Measurements from ENCODE around the gene MS4A10. TPM values are rescaled to one million over a fixed set of nuclear protein-coding genes. Genes with fewer than 3 reads are reported as not detected.
"Not testable (repeated sequence)": the region's sequence is repeated elsewhere in the genome, so short reads cannot be mapped to it uniquely, and the experiment has no call there.

The MS4A10 gene
- total and polyA plus RNA-seq, 4 donors: 5.5 TPM; not detected in 3

DNA sequence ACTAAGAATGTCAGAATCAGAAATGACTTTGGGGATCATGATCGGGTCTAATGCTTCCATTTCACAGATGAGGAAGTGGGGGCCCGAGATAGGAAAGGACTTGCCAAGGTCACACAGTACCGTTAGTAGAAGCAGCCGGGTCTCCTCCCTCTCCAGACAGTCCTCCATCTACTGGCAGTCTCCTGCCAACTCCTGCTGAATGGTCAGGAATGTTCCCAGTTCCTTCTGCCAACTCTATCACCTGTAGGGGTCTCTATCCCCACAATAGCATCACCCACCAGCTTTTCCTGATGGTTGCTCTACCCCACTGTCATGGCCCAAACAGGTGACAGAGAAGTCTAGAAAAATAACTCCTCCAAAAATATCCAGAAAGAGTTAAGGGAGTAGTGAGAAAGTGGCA lies 32.9 kb downstream of the MS4A10 start:
- 60 to 70% methylated on average over 4 of the region's 4 CpGs for WGBS, 2 donors
- Histone ChIP-seq H3K36me3 (ENCODE audit: control insufficient read depth in 1 of 2, insufficient read depth in 2 of 2, low read length in 1 of 2) (no peaks in the 10 kb centered on the region), H3K9me3 (ENCODE audit: control insufficient read depth, low read length) (peaks cover 7% of the 10 kb centered on the region), H3K27me3 (ENCODE audit: control insufficient read depth in 1 of 2, insufficient read depth in 2 of 2, low read length in 1 of 2) (no peaks in the 10 kb centered on the region), H3K27ac (ENCODE audit: low read depth in 1 of 2, low read length in 2 of 2) (no peak overlapping the region), H3K4me3 (ENCODE audit: low read length in 2 of 2) (no peak overlapping the region), H3K4me1 (ENCODE audit: control insufficient read depth in 1 of 2, insufficient read depth in 2 of 2, low read length in 2 of 2) (no peaks in the 10 kb centered on the region)
- DNase-seq (no peak), ATAC-seq (ENCODE audit: low FRiP score) (no peak)
- intact Hi-C loops (cut with DNase I): no loop called here

DNA sequence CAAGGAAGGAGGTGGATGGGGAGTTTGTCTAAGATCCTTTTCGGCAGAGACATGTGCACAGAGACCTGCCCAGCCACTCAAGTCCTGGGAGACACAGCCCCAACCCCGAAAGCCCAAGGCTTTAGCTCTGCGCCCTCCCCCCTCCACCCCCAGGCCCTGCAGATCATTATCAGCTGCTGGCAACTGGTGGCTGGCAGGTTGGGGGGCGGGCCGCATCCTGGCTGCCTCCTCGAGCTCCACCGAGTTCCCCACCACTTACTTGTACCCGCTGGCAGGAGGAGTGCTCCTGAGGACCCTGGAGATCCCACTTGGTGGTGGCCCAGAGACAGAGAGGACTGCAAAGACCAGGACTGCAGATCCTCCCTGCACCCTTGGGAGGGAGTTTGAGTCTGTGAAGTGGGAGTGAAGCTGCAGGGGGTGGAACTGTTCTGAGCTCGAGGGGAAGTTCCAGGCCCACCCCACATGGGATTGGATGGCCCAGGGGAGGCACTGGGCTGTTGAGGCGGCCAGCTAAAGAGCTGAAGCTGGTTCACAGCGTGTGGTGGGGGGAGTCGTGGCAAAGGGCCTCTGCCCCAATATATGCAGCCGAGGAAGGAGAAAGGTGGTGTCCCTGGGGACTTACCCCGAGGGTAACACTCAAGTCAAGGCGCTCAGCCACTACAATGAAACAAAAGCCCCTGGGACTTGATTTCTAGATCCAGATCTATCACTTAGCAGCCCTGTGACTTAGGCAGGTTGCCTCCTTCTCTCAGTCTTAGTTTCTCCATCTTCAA lies 36.9 kb downstream of the MS4A10 start:
- WGBS, 2 donors: 47 to 48% methylated on average over 15 of the region's 15 CpGs
- intact Hi-C loops (cut with DNase I): no loop called here
- Histone ChIP-seq H3K9me3 (ENCODE audit: control insufficient read depth, low read length) (peaks cover 3% of the 10 kb centered on the region), H3K4me3 (ENCODE audit: low read length in 2 of 2) (no peak overlapping the region), H3K27me3 (ENCODE audit: control insufficient read depth in 1 of 2, insufficient read depth in 2 of 2, low read length in 1 of 2) (no peaks in the 10 kb centered on the region), H3K4me1 (ENCODE audit: control insufficient read depth in 1 of 2, insufficient read depth in 2 of 2, low read length in 2 of 2) (no peaks in the 10 kb centered on the region), H3K36me3 (ENCODE audit: control insufficient read depth in 1 of 2, insufficient read depth in 2 of 2, low read length in 1 of 2) (no peaks in the 10 kb centered on the region), H3K27ac (ENCODE audit: low read depth in 1 of 2, low read length in 2 of 2) (no peak overlapping the region)
- DNase-seq (no peak), ATAC-seq (ENCODE audit: low FRiP score) (no peak)

DNA sequence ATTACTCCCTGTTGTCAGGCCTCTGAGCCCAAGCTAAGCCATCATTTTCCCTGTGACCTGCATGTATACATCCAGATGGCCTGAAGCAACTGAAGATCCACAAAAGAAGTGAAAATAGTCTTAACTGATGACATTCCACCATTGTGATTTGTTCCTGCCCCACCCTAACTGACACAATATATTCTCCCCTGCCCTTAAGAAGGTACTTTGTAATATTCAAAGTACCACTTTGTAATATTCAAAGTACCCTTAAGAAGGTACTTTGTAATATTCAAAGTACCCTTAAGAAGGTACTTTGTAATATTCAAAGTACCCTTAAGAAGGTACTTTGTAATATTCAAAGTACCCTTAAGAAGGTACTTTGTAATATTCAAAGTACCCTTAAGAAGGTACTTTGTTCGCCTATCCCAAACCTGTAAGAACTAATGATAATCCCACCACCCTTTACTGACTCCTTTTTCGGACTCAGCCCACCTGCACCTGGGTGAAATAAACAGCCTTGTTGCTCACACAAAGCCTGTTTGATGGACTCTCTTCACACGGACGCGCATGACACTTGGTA lies 38.7 kb downstream of the MS4A10 start:
- not testable (repeated sequence) for H3K4me1 ChIP-seq (ENCODE audit: control insufficient read depth in 1 of 2, insufficient read depth in 2 of 2, low read length in 2 of 2)

DNA sequence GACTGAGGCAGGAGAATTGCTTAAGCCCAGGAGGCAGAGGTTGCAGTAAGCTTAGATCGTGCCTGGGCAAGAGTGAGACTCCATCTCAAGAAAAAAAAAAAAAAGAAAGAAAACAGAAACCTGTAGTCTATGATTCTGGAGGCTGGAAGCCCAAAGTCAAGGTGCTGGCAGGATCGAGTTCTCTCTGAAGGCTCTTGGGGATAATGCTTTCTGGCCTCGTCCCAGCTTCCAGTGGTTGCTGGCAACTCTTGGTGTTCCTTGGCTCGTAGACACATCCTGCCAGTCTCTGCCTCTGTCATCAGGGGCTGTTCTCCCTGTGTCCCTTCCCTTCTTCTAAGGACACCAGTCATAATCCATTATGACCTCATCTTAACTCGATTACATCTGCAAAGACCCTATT lies 40.0 kb downstream of the MS4A10 start:
- WGBS, 2 donors: 74 to 76% methylated on average over 5 of the region's 5 CpGs
- no peaks in the 10 kb centered on the region for H3K36me3 ChIP-seq (ENCODE audit: control insufficient read depth in 1 of 2, insufficient read depth in 2 of 2, low read length in 1 of 2)
- ATAC-seq (ENCODE audit: low FRiP score) (no peak), DNase-seq (no peak)
- H3K4me3 ChIP-seq (ENCODE audit: low read length in 2 of 2): no peak overlapping the region
- no peaks in the 10 kb centered on the region for H3K4me1 ChIP-seq (ENCODE audit: control insufficient read depth in 1 of 2, insufficient read depth in 2 of 2, low read length in 2 of 2)
- H3K9me3 ChIP-seq (ENCODE audit: control insufficient read depth, low read length): no peaks in the 10 kb centered on the region
- H3K27me3 ChIP-seq (ENCODE audit: control insufficient read depth in 1 of 2, insufficient read depth in 2 of 2, low read length in 1 of 2): no peaks in the 10 kb centered on the region
- intact Hi-C loops (cut with DNase I): no loop called here
- no peak overlapping the region for H3K27ac ChIP-seq (ENCODE audit: low read depth in 1 of 2, low read length in 2 of 2)

More for the DNA sequence above, 38.7 kb downstream of the MS4A10 start:
- H3K9me3 ChIP-seq (ENCODE audit: control insufficient read depth, low read length); intact Hi-C loops (cut with DNase I); H3K27me3 ChIP-seq (ENCODE audit: control insufficient read depth in 1 of 2, insufficient read depth in 2 of 2, low read length in 1 of 2); H3K27ac ChIP-seq (ENCODE audit: low read depth in 1 of 2, low read length in 2 of 2); H3K4me3 ChIP-seq (ENCODE audit: low read length in 2 of 2); DNase-seq; H3K36me3 ChIP-seq (ENCODE audit: control insufficient read depth in 1 of 2, insufficient read depth in 2 of 2, low read length in 1 of 2); ATAC-seq (ENCODE audit: low FRiP score): not testable (repeated sequence)
- 95% methylated on average over 5 of the region's 5 CpGs for WGBS, 2 donors

DNA sequence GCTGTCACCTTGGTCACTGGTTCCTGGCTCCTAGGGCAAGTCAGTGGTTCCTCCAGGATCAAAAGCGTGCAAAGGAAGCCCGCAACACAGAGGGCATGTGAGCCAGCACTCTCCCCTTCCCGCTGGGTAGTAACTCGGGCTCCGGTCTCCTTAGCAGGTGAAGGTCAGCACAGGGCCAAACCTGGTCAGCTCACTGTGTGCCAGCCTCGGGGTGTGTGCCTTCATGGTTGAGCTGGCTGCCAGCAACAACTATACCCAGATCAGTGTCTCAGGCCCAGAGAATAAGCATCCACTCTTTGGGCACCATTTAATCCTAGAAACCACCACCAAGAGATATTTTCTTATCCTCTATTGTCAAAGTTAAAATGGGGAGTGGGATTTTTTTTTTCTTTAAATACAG lies 40.7 kb downstream of the MS4A10 start:
- ATAC-seq (ENCODE audit: low FRiP score) (no peak), DNase-seq (no peak)
- Histone ChIP-seq H3K36me3 (ENCODE audit: control insufficient read depth in 1 of 2, insufficient read depth in 2 of 2, low read length in 1 of 2) (no peaks in the 10 kb centered on the region), H3K4me1 (ENCODE audit: control insufficient read depth in 1 of 2, insufficient read depth in 2 of 2, low read length in 2 of 2) (no peaks in the 10 kb centered on the region), H3K4me3 (ENCODE audit: low read length in 2 of 2) (no peak overlapping the region), H3K27ac (ENCODE audit: low read depth in 1 of 2, low read length in 2 of 2) (no peak overlapping the region), H3K9me3 (ENCODE audit: control insufficient read depth, low read length) (no peaks in the 10 kb centered on the region), H3K27me3 (ENCODE audit: control insufficient read depth in 1 of 2, insufficient read depth in 2 of 2, low read length in 1 of 2) (no peaks in the 10 kb centered on the region)
- intact Hi-C loops (cut with DNase I): no loop called here
- WGBS, 2 donors: 64 to 74% methylated on average over 6 of the region's 6 CpGs

DNA sequence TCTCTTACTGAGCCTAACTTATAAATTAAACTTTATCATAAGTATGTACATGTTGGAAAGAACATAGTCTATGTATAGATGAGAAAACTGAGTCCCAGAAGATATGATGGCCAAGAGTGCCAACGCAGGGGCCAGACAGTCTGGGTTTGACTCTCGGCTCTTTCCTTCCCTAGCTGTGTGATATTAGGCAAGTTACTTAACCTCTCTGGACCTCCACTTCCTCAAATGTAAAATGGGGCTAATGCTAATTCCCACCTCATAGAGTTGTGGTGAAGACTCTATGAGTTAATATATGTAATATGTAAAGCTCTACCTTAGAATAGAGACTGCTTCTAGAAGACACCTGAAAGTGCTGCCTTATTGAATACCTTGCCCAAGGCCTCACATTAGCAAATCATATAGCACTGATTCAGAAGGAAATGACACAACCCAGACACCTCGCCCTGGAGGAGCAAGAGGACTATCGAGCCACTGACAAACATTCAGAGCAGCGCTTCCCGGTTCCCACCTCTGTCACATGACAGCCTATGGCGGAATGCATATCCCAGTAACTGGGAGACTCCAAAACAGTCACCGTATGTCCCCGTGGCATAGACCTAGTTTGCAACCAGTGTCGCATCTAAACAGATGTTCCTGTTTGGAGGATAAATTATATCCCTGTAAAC lies 45.5 kb downstream of the MS4A10 start:
- H3K4me3 ChIP-seq (ENCODE audit: low read length in 2 of 2): no peak overlapping the region
- H3K27me3 ChIP-seq (ENCODE audit: control insufficient read depth in 1 of 2, insufficient read depth in 2 of 2, low read length in 1 of 2): no peaks in the 10 kb centered on the region
- intact Hi-C loops (cut with DNase I): loop anchor here (1.0 to 5.0 kb wide), 3 partner anchors 69 to 354 kb away; no protein-coding TSS in a partner anchor
- H3K9me3 ChIP-seq (ENCODE audit: control insufficient read depth, low read length): no peaks in the 10 kb centered on the region
- no peaks in the 10 kb centered on the region for H3K36me3 ChIP-seq (ENCODE audit: control insufficient read depth in 1 of 2, insufficient read depth in 2 of 2, low read length in 1 of 2)
- DNase-seq (no peak), ATAC-seq (ENCODE audit: low FRiP score) (no peak)
- WGBS, 2 donors: 39 to 43% methylated on average over 10 of the region's 10 CpGs
- H3K4me1 ChIP-seq (ENCODE audit: control insufficient read depth in 1 of 2, insufficient read depth in 2 of 2, low read length in 2 of 2): no peaks in the 10 kb centered on the region
- no peak overlapping the region for H3K27ac ChIP-seq (ENCODE audit: low read depth in 1 of 2, low read length in 2 of 2)

DNA sequence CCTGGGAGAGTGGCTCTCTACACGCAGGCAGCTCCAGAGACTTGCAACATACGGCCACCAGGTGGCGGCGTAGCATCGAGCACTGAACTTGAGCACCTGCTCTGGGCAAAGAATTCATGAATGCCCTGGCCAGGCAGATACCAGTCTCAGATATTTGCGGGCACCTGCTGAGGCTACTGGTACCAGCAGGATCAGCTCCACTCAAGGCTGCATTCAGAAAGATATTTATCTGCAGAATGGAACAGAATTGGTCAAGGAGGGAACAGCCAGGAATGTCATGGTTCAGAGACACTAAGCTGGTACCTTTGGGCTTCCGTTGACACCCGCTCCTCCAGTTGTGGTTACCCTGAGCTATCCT lies 46.0 kb downstream of the MS4A10 start:
- ATAC-seq (ENCODE audit: low FRiP score): peak; percentile 88
- H3K27ac ChIP-seq (ENCODE audit: low read depth in 1 of 2, low read length in 2 of 2): no peak overlapping the region
- H3K27me3 ChIP-seq (ENCODE audit: control insufficient read depth in 1 of 2, insufficient read depth in 2 of 2, low read length in 1 of 2): no peaks in the 10 kb centered on the region
- H3K4me1 ChIP-seq (ENCODE audit: control insufficient read depth in 1 of 2, insufficient read depth in 2 of 2, low read length in 2 of 2): no peaks in the 10 kb centered on the region
- no peak overlapping the region for H3K4me3 ChIP-seq (ENCODE audit: low read length in 2 of 2)
- H3K9me3 ChIP-seq (ENCODE audit: control insufficient read depth, low read length): no peaks in the 10 kb centered on the region
- intact Hi-C loops (cut with DNase I): loop anchor here (1.0 to 5.0 kb wide), 3 partner anchors 68 to 354 kb away; no protein-coding TSS in a partner anchor
- DNase-seq: peak; percentile 85 to 95
- H3K36me3 ChIP-seq (ENCODE audit: control insufficient read depth in 1 of 2, insufficient read depth in 2 of 2, low read length in 1 of 2): no peaks in the 10 kb centered on the region
- 13 to 15% methylated on average over 8 of the region's 8 CpGs for WGBS, 2 donors

DNA sequence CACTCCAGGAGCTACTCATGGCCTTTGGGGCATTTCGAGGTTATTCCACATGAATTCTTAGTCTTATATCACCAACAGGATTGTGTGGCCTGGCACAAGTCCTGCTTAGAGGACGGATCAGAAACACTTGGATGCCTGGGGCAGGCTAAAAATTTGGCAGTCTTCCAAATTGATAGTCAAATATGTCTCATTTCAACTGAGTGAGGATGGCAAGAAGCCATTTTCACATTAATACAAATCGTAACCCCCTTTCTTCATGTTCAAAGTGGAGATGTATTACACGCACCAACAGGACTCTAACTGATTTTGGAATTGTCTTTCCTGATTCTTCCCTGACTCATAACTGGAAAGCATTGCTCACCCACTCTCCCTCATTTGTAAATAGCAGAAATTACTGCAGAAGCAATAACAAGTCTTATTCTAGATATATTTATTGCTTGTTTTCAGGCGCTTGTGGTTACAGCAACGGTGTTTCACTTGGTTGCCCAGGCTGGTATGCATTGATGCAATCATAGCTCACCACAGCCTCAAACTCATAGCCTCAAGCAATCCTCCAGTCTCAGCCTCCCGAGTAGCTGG lies 46.5 kb downstream of the MS4A10 start:
- 35 to 42% methylated on average over 7 of the region's 7 CpGs for WGBS, 2 donors
- no peak for DNase-seq
- Histone ChIP-seq H3K27ac (ENCODE audit: low read depth in 1 of 2, low read length in 2 of 2) (no peak overlapping the region), H3K4me3 (ENCODE audit: low read length in 2 of 2) (no peak overlapping the region), H3K4me1 (ENCODE audit: control insufficient read depth in 1 of 2, insufficient read depth in 2 of 2, low read length in 2 of 2) (no peaks in the 10 kb centered on the region), H3K27me3 (ENCODE audit: control insufficient read depth in 1 of 2, insufficient read depth in 2 of 2, low read length in 1 of 2) (no peaks in the 10 kb centered on the region), H3K36me3 (ENCODE audit: control insufficient read depth in 1 of 2, insufficient read depth in 2 of 2, low read length in 1 of 2) (no peaks in the 10 kb centered on the region), H3K9me3 (ENCODE audit: control insufficient read depth, low read length) (no peaks in the 10 kb centered on the region)
- ATAC-seq (ENCODE audit: low FRiP score): no peak
- intact Hi-C loops (cut with DNase I): loop anchor here (1.0 to 5.0 kb wide), 4 partner anchors 68 to 355 kb away; no protein-coding TSS in a partner anchor
